Measurements from ENCODE around the gene RIMKLA. TPM values are rescaled to one million over a fixed set of nuclear protein-coding genes. Genes with fewer than 3 reads are reported as not detected.

Gene RIMKLA
- total RNA-seq, 4 donors from 2014 or later = 2.4 to 11.9 (median 8.8) TPM

Other genes starting within 250 kb of the RIMKLA start
- gene GUCA2B, start 227.4 kb upstream of the RIMKLA start, total RNA-seq = 100 to 1,000 TPM in 3 of 4 donors, not detected in 1; 116 to 259 (median 223) TPM
- gene GUCA2A, start 216.0 kb upstream of the RIMKLA start, total RNA-seq = 1,000 to 10,000 TPM in 2 of 4 donors, 100 to 1,000 TPM in 1, 1 to 10 TPM in 1; 3.2 to 2,017 (median 1,376) TPM
- 10 to 100 TPM; 18.5 to 62.1 (median 38.6) TPM for gene FOXJ3, start 45.6 kb upstream of the RIMKLA start, total RNA-seq
- gene ZMYND12, start 75.2 kb downstream of the RIMKLA start, total RNA-seq = 1 to 10 TPM in 2 of 4 donors, not detected in 2; 4.3 to 8.7 TPM
- gene PPCS, start 75.8 kb downstream of the RIMKLA start, total RNA-seq = 100 to 1,000 TPM in 1 of 4 donors, 10 to 100 TPM in 3; 14.3 to 105 (median 57.6) TPM
- gene CCDC30, start 82.5 kb downstream of the RIMKLA start, total RNA-seq = 1 to 10 TPM in 2 of 4 donors, under 1 TPM in 2; 0.75 to 3.7 (median 1.7) TPM